Progenitor cell of endocrine pancreas (in vitro differentiated cells): ENCODE results near the gene AOPEP. TPM values are rescaled to one million over a fixed set of nuclear protein-coding genes. Genes with fewer than 3 reads are reported as not detected.

ENCODE experiments used
- DNase-seq: peaks from one replicate; pipeline ENCODE4 v3.0.0; 2021; ENCODE audit warnings: low spot score; ENCODE audit not compliant: unreplicated experiment
- H3K27ac Mint-ChIP-seq: 2 replicates; pipeline ENCODE4 v1.8.0; 2021; ENCODE audit warnings: mild to moderate bottlenecking, moderate library complexity, mixed read lengths
- H3K27me3 Mint-ChIP-seq: 2 replicates; pipeline ENCODE4 v1.8.0; 2021; ENCODE audit warnings: mixed read lengths
- H3K36me3 Mint-ChIP-seq: 2 replicates; pipeline ENCODE4 v1.8.0; 2022; ENCODE audit warnings: mixed read lengths; ENCODE audit not compliant: insufficient read depth
- H3K4me1 Mint-ChIP-seq: 2 replicates; pipeline ENCODE4 v1.8.0; 2021; ENCODE audit warnings: low read depth, mixed read lengths
- H3K4me3 Mint-ChIP-seq: 2 replicates; pipeline ENCODE4 v1.8.0; 2021; ENCODE audit warnings: low read depth, mild to moderate bottlenecking, moderate library complexity, mixed read lengths
- H3K9me3 Mint-ChIP-seq: 2 replicates; pipeline ENCODE4 v1.8.0; 2021; ENCODE audit warnings: low read depth, mixed read lengths
- CTCF ChIP-seq: fragments of 200-600 bp; sonication (generic); IDR thresholded peaks from one replicate; pipeline ENCODE4 v1.5.0; 2021; ENCODE audit warnings: antibody characterized with exemption, mild to moderate bottlenecking; ENCODE audit not compliant: unreplicated experiment
- total RNA-seq: library from RNA; stranded (reverse); gene quantifications from 2 replicates; pipeline ENCODE4 v1.2.1, GENCODE V29; 2021

Gene AOPEP
- total RNA-seq, 1 donor from 2014 or later, result 58.2 TPM

GRCh38 chr9:95099321-95100070 is 373.0 kb downstream of the AOPEP start:
- no peaks in the 10 kb centered on the region for H3K9me3 Mint-ChIP-seq
- no peak overlapping the region for H3K4me3 Mint-ChIP-seq
- H3K36me3 Mint-ChIP-seq, result peaks cover 20% of the 10 kb centered on the region
- TF ChIP-seq CTCF, result no peak
- H3K4me1 Mint-ChIP-seq, result peaks cover 3% of the 10 kb centered on the region
- DNase-seq, result no peak
- no peak overlapping the region for H3K27ac Mint-ChIP-seq
- H3K27me3 Mint-ChIP-seq, result no peaks in the 10 kb centered on the region

- H3K27me3 Mint-ChIP-seq, result no peaks in the 10 kb centered on the region
- no peak overlapping the region for H3K4me3 Mint-ChIP-seq
- H3K27ac Mint-ChIP-seq, result no peak overlapping the region
- peaks cover 19% of the 10 kb centered on the region for H3K36me3 Mint-ChIP-seq
- no peaks in the 10 kb centered on the region for H3K9me3 Mint-ChIP-seq
- H3K4me1 Mint-ChIP-seq, result peaks cover 3% of the 10 kb centered on the region
- DNase-seq, result no peak
- no peak for TF ChIP-seq CTCF
These were observed 373.6 kb downstream of the AOPEP start for GRCh38 chr9:95100071-95100627.

GRCh38 chr9:95101326-95101725 is 374.8 kb downstream of the AOPEP start:
- TF ChIP-seq CTCF, result no peak
- H3K4me1 Mint-ChIP-seq, result peaks cover 3% of the 10 kb centered on the region
- H3K9me3 Mint-ChIP-seq, result no peaks in the 10 kb centered on the region
- peaks cover 18% of the 10 kb centered on the region for H3K36me3 Mint-ChIP-seq
- DNase-seq, result no peak
- H3K27me3 Mint-ChIP-seq, result no peaks in the 10 kb centered on the region
- H3K27ac Mint-ChIP-seq, result no peak overlapping the region
- H3K4me3 Mint-ChIP-seq, result no peak overlapping the region

- H3K9me3 Mint-ChIP-seq, result no peaks in the 10 kb centered on the region
- H3K4me3 Mint-ChIP-seq, result no peak overlapping the region
- no peaks in the 10 kb centered on the region for H3K27me3 Mint-ChIP-seq
- H3K4me1 Mint-ChIP-seq, result peaks cover 3% of the 10 kb centered on the region
- peak overlapping the region; percentile 88 for H3K27ac Mint-ChIP-seq
- TF ChIP-seq CTCF, result no peak
- no peak for DNase-seq
- peaks cover 18% of the 10 kb centered on the region for H3K36me3 Mint-ChIP-seq
These were observed 375.5 kb downstream of the AOPEP start for GRCh38 chr9:95102001-95102433.

- Mint-ChIP-seq H3K4me3 (no peak overlapping the region), H3K4me1 (peaks cover 3% of the 10 kb centered on the region), H3K27ac (no peak overlapping the region), H3K9me3 (no peaks in the 10 kb centered on the region), H3K36me3 (peaks cover 16% of the 10 kb centered on the region), H3K27me3 (no peaks in the 10 kb centered on the region)
- no peak for TF ChIP-seq CTCF
- no peak for DNase-seq
These were observed 376.1 kb downstream of the AOPEP start for GRCh38 chr9:95102572-95102971.
